Fibroblast of skin of left biceps (primary cell): ENCODE data around the gene SERPINE2.

Source experiments
- DNase-seq, 2 experiments: peaks; one replicate each; pipeline ENCODE4 v3.0.0-alpha.2; 2013; ENCODE audit warnings: low read depth in 2 of 2

The SERPINE2 gene, protein sequence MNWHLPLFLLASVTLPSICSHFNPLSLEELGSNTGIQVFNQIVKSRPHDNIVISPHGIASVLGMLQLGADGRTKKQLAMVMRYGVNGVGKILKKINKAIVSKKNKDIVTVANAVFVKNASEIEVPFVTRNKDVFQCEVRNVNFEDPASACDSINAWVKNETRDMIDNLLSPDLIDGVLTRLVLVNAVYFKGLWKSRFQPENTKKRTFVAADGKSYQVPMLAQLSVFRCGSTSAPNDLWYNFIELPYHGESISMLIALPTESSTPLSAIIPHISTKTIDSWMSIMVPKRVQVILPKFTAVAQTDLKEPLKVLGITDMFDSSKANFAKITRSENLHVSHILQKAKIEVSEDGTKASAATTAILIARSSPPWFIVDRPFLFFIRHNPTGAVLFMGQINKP

DNA sequence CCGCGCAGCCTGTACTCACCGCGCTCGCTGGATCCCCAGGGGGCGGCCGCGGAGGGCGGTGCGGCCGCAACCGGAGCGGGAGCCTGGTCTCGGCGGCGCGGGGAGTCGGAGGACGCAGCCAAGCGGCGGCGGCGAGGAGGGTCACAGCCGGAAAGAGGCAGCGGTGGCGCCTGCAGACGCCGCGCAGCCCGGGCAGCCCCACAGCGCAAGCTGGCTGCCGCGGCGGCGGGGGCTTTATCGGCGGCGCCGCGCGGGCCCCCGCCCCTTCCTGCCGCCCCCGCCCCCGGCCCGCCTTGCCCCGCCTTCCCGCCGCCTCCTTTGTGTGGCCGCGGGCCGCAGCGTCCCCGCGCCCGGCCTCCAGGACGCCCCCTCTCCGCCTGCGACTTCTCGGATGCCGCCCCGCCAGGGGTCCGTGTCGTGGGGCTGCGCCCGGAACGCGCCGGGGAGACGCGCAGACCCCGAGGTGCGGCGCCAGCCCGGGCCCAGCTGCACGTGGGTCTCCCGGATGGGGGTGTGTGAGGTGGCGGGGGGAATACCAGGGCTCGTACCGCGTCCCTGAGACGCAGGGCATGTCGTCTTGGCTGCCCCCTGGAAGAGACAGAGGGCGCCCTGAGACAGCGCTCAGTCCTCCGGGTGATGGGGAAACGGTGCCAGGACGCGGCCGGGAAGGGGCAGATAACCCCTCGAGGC is at the start of gene SERPINE2:
Gene SERPINE2 (minus strand): TSS at position 207 of the 690 bp plus-strand sequence. CDS start 37,386 bp downstream, outside the sequence.
- no peak for DNase-seq

DNA sequence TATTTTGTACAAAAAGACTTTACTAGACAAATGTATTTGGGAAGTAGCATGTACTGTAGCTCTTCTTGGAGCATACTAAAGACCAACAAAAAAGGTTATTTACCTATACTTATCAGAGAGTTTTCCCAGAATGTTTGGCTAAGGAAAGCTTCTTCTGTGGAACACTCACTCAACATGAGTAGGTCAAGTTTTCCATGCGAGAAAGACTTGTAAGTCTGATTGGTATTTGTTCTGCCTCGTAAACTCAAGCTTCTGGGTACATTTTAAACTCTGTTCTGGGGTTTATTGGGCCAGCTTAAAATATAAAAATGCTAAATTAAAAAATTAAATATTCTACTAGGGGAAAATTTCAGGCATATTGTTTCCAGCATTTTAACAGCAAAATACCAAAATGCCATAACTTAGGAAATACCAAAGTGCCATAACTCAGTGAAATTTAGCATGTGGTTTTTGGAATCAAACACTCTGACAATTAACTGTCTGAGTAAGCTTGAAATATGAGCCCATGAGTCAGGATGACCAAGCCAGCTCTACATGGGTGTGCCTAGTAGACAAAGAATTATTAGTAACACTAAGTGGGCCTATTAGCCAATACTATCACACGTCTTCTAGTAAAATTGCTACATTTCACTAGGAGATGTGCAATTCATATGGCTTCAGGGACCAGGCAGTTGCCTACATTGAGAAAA is 47.3 kb upstream of the SERPINE2 start:
- peak; percentile 91 to 92 for DNase-seq

DNA sequence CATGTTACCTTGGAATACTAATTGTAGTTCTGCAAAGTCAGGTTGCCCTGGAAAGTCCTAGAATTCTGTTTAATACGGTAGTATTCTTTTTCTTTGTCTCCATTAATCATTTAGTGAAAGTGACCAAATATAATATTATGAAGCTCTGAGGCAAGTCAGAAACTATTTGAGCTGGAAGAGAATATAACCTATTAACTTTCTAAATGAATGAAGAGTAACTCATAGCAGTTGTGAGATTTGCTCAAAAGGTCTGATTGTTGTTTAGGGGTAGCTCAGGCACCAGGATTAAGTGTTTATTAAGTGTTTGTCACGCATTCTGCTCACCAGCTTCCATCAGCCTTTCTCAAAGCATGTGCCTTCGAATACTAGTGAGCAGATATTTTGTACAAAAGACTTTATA is 46.7 kb upstream of the SERPINE2 start:
- no peak for DNase-seq

DNA sequence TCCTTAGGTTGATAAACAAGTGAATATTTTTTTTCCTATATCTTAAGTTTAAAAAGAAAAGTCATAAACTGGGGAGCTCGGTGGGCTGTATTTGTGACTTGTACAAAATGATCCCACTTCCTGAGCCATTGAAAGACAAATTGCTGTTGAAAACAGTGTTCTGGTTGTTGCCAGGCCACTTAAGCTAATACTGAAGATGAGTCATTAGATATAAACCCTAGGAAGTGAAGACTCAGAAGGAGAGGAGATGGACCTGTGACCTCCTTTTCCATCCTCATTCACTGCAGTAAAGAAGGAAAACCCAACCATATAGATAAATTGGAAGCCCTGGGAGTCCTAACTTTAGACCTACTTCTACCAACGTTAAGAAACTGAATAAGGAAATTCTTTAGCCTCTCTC is 46.2 kb upstream of the SERPINE2 start:
- no peak for DNase-seq

DNA sequence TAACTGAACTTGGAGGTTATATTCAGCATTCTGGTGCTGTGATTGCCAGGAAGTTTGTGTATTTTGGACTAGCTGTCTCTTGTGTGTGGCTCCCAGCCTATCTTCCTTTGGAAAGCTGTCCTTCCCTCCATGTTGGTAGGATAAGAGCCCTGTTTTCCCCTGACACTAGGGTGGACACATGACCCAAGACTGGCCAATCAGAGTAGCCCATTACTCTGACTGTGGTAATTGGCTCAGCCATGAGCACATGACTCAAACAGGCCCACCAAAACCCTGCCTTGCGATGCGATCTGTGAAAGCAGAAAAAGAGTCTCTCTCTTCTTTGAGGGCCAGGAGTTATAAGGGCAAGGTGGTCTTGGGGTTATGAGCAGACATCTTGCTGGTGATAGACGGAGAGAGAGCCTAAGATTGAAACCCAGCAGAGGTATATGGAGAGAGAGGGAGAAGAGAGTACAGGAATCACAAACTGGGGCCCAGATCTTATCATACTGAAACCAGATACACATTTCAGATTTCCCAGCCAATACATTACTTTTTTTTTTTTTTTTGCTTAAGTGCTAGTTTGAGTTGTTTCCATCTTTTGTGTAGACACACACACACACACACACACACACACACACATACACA is 45.3 kb upstream of the SERPINE2 start:
- DNase-seq = no peak

DNA sequence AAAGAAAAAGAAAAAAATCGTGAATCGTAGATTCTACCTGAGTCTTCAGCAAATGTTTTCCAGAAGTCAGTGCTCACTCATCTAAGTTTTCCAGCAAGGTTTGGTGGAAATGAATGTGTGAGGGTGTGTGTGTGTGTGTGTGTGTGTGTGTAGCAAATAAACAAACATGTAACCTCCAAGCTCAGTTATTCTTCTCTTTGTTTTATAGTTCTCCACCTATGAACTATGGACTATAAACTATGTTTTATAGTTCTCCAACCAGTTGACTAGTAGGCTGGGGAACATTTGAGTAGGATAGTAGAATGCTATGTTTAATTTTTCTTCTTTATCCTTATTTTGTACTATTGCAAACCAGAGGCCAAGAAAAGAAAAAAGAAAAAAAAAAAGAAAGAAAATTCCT is 44.6 kb upstream of the SERPINE2 start:
- no peak for DNase-seq

DNA sequence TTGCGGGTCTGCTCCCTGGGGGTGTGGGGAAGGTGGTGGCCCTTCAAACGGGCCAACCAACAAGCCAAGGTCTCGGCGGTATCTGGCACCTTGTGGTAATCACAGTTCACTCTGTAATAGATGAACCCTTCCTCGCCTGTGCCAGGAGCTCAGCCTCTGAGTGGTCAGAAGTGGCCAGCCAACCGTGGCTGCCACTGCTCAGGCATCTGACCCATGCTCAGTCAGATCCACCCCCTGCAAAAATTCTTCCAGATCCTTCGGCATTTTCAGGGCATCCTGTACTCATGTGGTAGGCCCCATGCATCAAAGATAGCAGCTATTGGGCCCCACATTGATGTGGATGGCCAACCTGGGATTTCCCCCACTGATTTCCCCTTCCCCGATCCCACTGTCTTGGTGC is 39.6 kb upstream of the SERPINE2 start:
- no peak for DNase-seq

DNA sequence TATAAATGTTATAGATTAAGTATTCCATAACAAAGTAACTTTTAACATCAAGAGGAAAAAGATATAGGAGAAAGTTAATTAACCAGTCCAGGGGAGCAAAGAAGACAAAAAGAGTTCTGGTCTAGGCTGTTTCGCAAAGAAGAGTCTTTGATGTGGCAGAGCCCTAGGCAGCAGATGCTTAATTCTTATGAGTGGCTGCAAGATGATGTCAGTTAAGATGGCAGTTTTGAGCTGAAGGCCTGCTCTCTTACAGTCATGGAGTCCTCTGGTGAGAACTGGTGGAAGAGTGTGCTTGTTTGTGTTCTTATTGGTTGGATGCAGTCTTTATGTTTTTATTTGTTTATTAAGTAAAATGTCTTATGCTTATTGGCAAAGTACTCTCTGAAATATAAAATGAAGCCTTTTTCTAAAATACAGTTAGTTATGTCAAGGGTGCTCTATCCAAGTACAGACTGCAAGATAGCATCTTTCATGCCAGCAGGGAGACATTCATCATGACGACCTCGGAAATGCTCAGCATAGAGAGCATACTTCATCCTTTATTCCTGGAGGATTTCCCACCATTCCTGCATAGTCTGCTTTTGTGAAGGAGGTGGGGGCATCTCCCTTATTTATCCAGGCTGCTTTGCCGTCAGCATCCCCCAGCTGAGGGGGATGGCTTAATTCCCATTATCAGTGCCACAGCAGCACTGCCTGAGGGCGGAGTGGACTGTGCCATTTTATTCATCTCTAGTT is 38.9 kb upstream of the SERPINE2 start:
- DNase-seq = no peak

DNA sequence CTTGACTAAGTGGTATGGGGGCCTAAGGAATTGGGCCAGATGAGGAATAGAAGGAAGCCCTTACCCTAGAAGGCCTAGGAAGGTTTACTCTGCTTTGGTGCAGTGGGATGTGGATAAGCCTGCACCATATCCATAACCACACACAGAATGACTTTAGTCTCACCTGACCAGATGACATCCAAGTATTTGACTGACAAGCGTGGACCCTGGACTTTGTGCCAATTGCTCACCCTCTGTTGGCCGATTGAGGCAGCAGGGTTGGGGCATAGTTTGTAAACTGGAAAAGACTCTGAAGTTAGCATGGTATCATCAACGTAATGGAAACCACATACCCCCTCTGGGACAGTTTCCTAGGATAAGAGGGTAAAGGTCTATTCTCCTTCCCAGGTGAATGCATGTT is 36.5 kb upstream of the SERPINE2 start:
- no peak for DNase-seq

DNA sequence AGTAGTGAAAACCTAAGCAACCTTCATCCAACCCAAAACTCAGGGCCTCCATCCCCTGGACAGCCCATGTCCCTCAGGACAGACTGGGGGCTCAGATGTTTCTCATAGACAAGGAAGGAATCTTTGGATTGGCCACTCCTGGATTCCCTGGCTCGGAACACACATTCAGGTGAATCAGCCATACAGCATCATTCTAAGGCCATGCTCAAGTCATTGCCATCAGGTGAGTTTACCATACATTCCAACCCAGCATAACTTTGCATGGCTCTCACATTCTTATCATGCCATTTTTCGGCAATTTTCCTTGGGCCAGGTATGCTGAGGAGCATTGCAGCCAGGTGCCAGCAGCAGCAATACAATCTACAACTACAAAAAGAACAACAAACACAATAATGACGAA is 34.6 kb upstream of the SERPINE2 start:
- no peak for DNase-seq

DNA sequence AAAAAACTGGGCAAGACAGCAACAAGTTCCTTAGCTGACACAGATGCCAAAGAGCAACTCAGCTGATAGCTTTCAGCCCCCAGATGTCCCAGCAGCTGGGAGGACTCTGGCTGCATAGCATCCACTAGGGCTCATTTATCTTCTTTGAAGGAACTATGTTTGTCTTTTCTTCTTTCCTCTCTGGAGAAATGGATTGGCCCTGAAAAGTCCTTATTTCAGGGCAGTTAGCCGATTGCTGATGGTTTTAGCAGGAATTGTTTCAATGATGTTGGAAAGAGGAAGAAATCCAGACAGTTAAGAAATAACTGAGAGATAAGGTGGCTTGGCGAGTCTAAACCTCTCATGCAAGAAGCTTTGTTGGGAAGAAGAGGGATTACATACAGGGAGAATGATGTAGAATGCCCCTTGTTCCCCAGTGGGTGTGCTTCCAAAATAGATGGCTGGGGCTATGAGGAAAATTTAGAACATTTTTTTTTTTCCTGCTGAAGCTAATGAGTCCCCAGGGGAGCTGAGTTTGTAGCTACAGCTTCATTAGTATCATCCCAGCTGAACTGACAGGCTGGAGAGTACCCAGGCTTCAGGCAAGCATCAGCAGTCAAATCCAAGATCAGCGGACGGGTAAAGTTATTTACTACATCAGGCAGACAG is 33.6 kb upstream of the SERPINE2 start:
- peak in 1 of 2 experiments; percentile 32 for DNase-seq

DNA sequence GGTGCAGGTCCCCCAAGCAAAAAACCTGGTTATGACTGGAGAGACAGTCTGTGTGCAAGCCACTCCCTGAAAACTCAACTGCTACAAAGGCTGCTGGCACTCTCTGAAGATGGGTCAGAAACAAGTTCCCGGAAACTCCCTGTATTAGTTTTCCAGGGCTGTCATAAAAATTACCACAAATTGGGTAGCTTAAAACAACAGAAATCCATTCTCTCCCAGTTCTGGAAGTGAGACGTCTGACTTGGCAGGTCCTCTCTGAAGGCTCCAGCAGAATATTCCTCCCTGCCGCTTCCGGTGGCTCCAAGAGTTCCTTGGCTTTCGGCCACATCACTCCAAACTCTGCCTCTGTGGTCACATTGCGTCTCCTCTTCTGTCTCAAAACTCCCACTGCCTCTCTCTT is 30.1 kb upstream of the SERPINE2 start:
- DNase-seq = no peak

DNA sequence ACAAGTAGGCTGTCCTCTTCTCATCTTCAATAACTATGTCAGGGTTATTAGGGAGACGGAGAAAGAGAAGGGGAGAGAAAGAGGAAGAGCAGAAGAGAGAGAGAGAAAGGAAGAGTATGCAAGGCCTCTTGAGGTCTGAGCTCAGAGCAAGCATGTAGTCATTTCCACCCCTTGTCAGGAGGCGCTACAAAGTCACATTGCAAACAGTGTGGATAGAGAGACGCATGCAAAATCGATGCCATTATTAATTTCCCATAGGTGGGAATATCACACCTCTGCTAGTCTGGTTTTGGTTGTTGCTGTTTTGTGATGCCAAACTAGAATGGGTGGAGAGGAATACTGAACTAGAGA is 24.2 kb upstream of the SERPINE2 start:
- DNase-seq = no peak

DNA sequence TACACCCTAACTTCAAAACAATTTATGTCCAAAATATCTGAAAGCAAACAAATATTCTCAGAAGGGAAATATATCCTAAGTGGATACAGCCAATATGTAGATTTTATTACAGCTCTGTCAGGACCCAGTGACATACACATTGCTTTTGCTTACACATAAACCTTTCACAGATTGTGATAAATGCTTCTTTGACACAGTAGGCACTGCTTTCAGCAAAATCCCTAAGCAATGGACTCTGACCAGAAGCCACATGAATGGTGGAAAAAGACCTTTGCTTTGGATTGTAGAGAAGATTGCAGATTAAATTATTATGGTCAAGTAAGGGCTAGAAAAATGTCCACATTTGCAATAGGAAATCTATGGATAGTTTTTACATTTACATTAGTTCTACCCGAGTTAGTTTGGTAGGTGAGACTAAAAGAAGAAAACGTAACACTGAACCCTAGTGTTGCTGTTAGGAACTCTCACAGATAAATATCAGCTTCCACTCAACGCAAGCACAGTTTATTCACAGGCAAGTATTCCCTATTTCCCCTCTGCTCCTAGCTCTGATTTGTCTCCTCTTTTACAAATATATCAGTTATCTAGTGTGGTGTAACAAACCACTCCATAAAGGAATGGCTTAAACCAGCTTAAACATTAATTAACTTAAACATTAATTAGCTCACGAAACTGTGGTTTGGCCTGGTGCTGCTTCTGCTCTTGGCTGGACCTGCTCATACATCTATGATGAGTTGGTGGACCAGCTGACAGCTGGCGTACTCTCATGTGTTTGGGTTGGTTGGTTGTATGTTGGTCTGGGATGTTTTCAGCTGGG is 23.6 kb upstream of the SERPINE2 start:
- no peak for DNase-seq

DNA sequence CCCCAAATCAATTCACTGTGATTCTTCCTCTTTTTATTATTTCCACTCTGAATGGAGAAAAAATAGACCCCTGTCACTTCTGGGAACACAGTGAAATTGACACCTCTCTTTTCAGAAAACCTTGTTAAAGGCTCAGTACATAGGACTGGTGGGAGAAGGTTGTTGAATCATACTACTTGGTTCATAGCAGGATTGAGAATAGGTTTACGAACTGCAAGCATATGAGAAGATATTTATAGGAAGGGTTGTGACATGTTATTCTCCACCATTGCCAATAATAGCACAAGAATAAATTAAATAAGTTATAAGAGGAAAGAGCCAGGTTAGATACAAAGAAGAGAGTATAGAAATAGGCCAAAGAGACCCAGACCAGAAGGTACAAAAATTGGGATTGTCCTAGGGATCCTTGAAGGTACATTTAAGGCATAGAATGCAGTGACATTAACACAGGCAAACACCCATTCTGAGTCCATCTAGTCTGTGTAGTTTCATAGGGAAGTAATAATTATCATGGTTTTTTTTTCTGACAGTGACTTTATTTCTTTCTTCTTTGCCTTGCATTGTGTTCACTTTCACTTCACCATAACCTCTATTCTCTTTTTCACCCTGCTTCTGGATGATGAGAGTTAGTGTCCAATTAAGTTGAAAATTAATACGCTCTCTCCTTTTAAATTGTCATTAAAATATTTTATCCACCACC is 21.8 kb upstream of the SERPINE2 start:
- DNase-seq = no peak

DNA sequence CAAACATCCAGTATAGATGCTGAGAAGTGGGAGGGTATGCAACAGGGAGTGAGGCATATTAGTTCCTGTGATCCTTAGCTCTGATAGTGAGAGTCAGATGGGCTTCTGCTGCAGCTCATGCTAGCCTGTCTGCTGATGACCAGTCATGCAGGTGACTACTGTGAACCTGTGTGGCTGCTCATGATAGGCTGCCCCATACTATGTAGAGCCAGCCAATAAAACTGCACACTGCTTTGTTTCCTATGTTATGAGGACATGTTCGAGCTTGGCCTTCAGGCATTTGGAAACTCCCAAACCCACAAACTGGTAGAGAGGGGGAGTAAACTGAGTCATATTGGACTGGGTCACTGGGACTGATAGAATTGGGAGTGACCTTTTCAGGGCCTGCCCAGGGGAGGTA is 20.1 kb upstream of the SERPINE2 start:
- no peak for DNase-seq

DNA sequence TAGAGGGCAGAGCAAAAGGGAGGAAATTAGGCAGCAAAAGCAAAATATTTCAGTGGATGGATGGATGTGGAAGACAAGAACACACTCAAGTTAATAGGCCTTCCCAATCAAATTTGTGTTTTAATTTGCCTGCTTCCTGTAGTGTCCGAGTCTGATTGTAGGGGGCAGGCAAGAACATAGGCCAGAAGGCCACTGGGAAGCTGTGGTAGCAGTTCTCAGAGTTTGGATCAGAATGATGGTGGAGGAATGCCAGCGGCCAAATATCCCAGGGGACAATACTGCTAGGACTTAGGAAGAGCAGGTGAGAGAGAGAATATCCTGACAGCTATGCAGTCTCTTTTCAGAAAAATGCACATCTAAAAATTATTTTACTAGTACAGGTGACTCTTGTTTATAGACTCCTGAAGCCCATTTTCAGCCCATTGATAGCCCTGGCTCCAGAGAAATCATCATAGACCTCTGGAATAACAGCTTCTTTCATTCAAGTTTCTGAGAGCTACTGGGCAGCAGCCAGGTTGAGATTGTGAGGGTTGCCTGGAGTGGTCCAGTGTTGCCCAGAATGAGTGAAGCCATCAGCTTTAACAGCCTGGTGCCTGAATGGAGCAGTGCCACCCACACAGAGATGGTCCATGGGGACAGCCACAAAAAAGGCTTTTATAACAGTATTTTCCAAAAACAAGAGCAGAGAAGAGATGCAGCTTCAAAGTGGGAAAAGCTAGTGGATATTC is 19.1 kb upstream of the SERPINE2 start:
- no peak for DNase-seq

DNA sequence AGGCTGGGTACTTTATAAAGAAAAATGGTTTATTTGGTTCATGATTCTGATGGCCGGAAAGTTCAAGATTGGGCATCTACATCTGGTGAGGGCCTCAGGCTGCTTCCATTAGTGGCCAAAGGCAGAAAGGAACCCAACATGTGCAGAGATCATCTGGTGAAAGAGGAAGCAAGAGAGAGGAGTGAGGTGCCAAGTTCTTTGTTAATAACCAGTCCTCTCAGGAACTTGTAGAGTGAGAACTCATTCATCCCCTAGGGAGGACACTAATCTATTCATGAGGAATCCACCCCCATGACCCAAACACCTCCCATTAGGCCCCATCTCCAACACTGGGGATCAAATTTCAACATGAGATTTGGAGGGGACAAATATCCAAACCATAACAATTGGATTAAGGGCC is 17.8 kb upstream of the SERPINE2 start:
- no peak for DNase-seq

DNA sequence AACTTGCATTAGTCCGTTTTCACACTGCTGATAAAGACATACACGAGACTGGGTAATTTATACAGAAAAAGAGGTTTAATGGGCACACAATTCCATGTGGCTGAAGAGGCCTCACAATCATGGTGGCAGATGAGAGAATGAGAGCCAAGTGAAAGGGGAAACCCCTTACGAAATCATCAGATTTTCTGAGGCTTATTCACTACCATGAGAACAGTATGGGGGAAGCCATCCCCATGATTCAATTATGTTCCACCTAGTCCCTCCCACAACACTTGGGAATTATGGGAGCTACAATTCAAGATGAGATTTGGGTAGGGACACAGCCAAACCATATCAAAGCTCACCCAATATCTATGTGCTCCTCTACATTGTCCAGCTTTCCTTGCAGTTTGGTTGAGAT is 16.0 kb upstream of the SERPINE2 start:
- DNase-seq = no peak
